ENCODE data around the gene MED31. TPM values are rescaled to one million over a fixed set of nuclear protein-coding genes. Genes with fewer than 3 reads are reported as not detected.

MED31 gene
- total and polyA plus RNA-seq, 5 donors from 2014 or later, result 16.7 to 48.1 (median 42.5) TPM

- no peaks in the 10 kb centered on the region for H3K9me3 ChIP-seq (ENCODE audit: control insufficient read depth in 2 of 2, low read length in 2 of 2)
- Mint-ChIP-seq H3K9me3 (no peaks in the 10 kb centered on the region), H3K4me1 (peaks cover 26 to 66% (median 48%) of the 10 kb centered on the region in 4 donors), H3K4me3 (peak within 1 kb of the TSS; percentile 93 to 98 (median 95)), H3K27ac (peak within 1 kb of the TSS; percentile 98), H3K27me3 (peaks cover 8% of the 10 kb centered on the region), H3K36me3 (peaks cover 15% of the 10 kb centered on the region)
- H3K4me1 ChIP-seq (ENCODE audit: control insufficient read depth, insufficient read depth, low read length, poor library complexity, severe bottlenecking), result peaks cover 35% of the 10 kb centered on the region
- H3K36me3 ChIP-seq (ENCODE audit: control insufficient read depth, insufficient read depth, low read length), result peaks cover 19% of the 10 kb centered on the region
- peak within 1 kb of the TSS; percentile 83 for H3K27ac ChIP-seq (ENCODE audit: insufficient read depth, low read length, poor library complexity, severe bottlenecking)
- no peaks in the 10 kb centered on the region for H3K27me3 ChIP-seq (ENCODE audit: control insufficient read depth, insufficient read depth, low read length)
- H3K4me3 ChIP-seq (ENCODE audit: low read depth, low read length), result peak within 1 kb of the TSS; percentile 92
- peak; percentile 94 for ATAC-seq (ENCODE audit: low read depth in 2 of 2)
- peak; percentile 83 to 95 (median 90) for DNase-seq
These were observed 10.7 kb downstream of the MED31 start, which contains the start of the genes KIAA0753 and TXNDC17 for GRCh38 chr17:6640536-6641246. TSS of gene KIAA0753 (minus strand) at chr17:6640711. CDS start at chr17:6635103, 5,608 bp downstream. TSS of gene TXNDC17 (plus strand) at chr17:6641060. CDS start at chr17:6641083, 23 bp downstream.

- ATAC-seq (ENCODE audit: low read depth in 2 of 2) (peak in 1 of 2 donors; percentile 10), DNase-seq (peak in 2 of 3 donors; percentile 26 to 50)
- Histone ChIP-seq H3K27ac (ENCODE audit: insufficient read depth, low read length, poor library complexity, severe bottlenecking) (peak overlapping the region; percentile 83), H3K4me1 (ENCODE audit: control insufficient read depth, insufficient read depth, low read length, poor library complexity, severe bottlenecking) (peaks cover 35% of the 10 kb centered on the region), H3K36me3 (ENCODE audit: control insufficient read depth, insufficient read depth, low read length) (peaks cover 13% of the 10 kb centered on the region), H3K9me3 (ENCODE audit: control insufficient read depth in 2 of 2, low read length in 2 of 2) (no peaks in the 10 kb centered on the region), H3K4me3 (ENCODE audit: low read depth, low read length) (peak overlapping the region; percentile 92), H3K27me3 (ENCODE audit: control insufficient read depth, insufficient read depth, low read length) (no peaks in the 10 kb centered on the region)
- Mint-ChIP-seq H3K36me3 (peaks cover 10% of the 10 kb centered on the region), H3K4me1 (peaks cover 24 to 63% (median 43%) of the 10 kb centered on the region in 4 donors), H3K4me3 (peak overlapping the region; percentile 93 to 98 (median 95)), H3K27ac (peak overlapping the region in 2 of 3 donors; percentile 87 to 98), H3K27me3 (peaks cover 8% of the 10 kb centered on the region), H3K9me3 (no peaks in the 10 kb centered on the region)
These were observed 11.5 kb downstream of the MED31 start for GRCh38 chr17:6639586-6640535.

- no peaks in the 10 kb centered on the region for H3K9me3 Mint-ChIP-seq
- peaks cover 9% of the 10 kb centered on the region for H3K36me3 Mint-ChIP-seq
- Histone ChIP-seq H3K27ac (ENCODE audit: insufficient read depth, low read length, poor library complexity, severe bottlenecking) (no peak overlapping the region), H3K4me1 (ENCODE audit: control insufficient read depth, insufficient read depth, low read length, poor library complexity, severe bottlenecking) (peaks cover 35% of the 10 kb centered on the region), H3K27me3 (ENCODE audit: control insufficient read depth, insufficient read depth, low read length) (no peaks in the 10 kb centered on the region), H3K36me3 (ENCODE audit: control insufficient read depth, insufficient read depth, low read length) (peaks cover 11% of the 10 kb centered on the region), H3K9me3 (ENCODE audit: control insufficient read depth in 2 of 2, low read length in 2 of 2) (no peaks in the 10 kb centered on the region), H3K4me3 (ENCODE audit: low read depth, low read length) (no peak overlapping the region)
- H3K4me3 Mint-ChIP-seq, result peak overlapping the region; percentile 93 to 98 (median 95)
- peaks cover 8% of the 10 kb centered on the region for H3K27me3 Mint-ChIP-seq
- ATAC-seq (ENCODE audit: low read depth in 2 of 2) (no peak), DNase-seq (peak in 1 of 3 donors; percentile 5)
- peaks cover 22 to 61% (median 40%) of the 10 kb centered on the region in 4 donors for H3K4me1 Mint-ChIP-seq
- H3K27ac Mint-ChIP-seq, result peak overlapping the region; percentile 48 to 98 (median 87)
These were observed 12.3 kb downstream of the MED31 start for GRCh38 chr17:6639014-6639585.

- Mint-ChIP-seq H3K9me3 (no peaks in the 10 kb centered on the region), H3K27ac (peak overlapping the region; percentile 14 to 87 (median 60))
- no peak for ATAC-seq (ENCODE audit: low read depth in 2 of 2)
These were observed 13.1 kb downstream of the MED31 start for GRCh38 chr17:6638046-6638908.

GRCh38 chr17:6637458-6637840 lies 14.0 kb downstream of the MED31 start:
- ATAC-seq (ENCODE audit: low read depth in 2 of 2) (no peak), DNase-seq (no peak)
- Mint-ChIP-seq H3K4me1 (peaks cover 11 to 48% (median 30%) of the 10 kb centered on the region in 4 donors), H3K36me3 (peaks cover 20% of the 10 kb centered on the region), H3K9me3 (no peaks in the 10 kb centered on the region), H3K27ac (peak overlapping the region in 1 of 3 donors; percentile 60), H3K4me3 (peak overlapping the region in 3 of 4 donors; percentile 22 to 70 (median 66)), H3K27me3 (peaks cover 8% of the 10 kb centered on the region)
- Histone ChIP-seq H3K4me1 (ENCODE audit: control insufficient read depth, insufficient read depth, low read length, poor library complexity, severe bottlenecking) (peaks cover 34% of the 10 kb centered on the region), H3K4me3 (ENCODE audit: low read depth, low read length) (no peak overlapping the region), H3K36me3 (ENCODE audit: control insufficient read depth, insufficient read depth, low read length) (peaks cover 16% of the 10 kb centered on the region), H3K27ac (ENCODE audit: insufficient read depth, low read length, poor library complexity, severe bottlenecking) (no peak overlapping the region), H3K27me3 (ENCODE audit: control insufficient read depth, insufficient read depth, low read length) (no peaks in the 10 kb centered on the region), H3K9me3 (ENCODE audit: control insufficient read depth in 2 of 2, low read length in 2 of 2) (no peaks in the 10 kb centered on the region)

More at GRCh38 chr17:6638046-6638908, 13.1 kb downstream of the MED31 start:
- Mint-ChIP-seq H3K36me3 (peaks cover 15% of the 10 kb centered on the region), H3K4me3 (peak overlapping the region; percentile 21 to 98 (median 94)), H3K4me1 (peaks cover 17 to 56% (median 36%) of the 10 kb centered on the region in 4 donors), H3K27me3 (peaks cover 8% of the 10 kb centered on the region)
- no peaks in the 10 kb centered on the region for H3K9me3 ChIP-seq (ENCODE audit: control insufficient read depth in 2 of 2, low read length in 2 of 2)
- no peaks in the 10 kb centered on the region for H3K27me3 ChIP-seq (ENCODE audit: control insufficient read depth, insufficient read depth, low read length)
- peaks cover 9% of the 10 kb centered on the region for H3K36me3 ChIP-seq (ENCODE audit: control insufficient read depth, insufficient read depth, low read length)
- H3K27ac ChIP-seq (ENCODE audit: insufficient read depth, low read length, poor library complexity, severe bottlenecking), result no peak overlapping the region
- DNase-seq, result no peak
- no peak overlapping the region for H3K4me3 ChIP-seq (ENCODE audit: low read depth, low read length)
- H3K4me1 ChIP-seq (ENCODE audit: control insufficient read depth, insufficient read depth, low read length, poor library complexity, severe bottlenecking), result peaks cover 35% of the 10 kb centered on the region

GRCh38 chr17:6636616-6637457 lies 14.6 kb downstream of the MED31 start:
- Mint-ChIP-seq H3K27ac (peak overlapping the region in 1 of 3 donors; percentile 78), H3K36me3 (peaks cover 23% of the 10 kb centered on the region)

More at GRCh38 chr17:6636616-6637457, 14.6 kb downstream of the MED31 start:
- no peak overlapping the region for H3K4me3 ChIP-seq (ENCODE audit: low read depth, low read length)
- no peak for DNase-seq
- H3K4me1 ChIP-seq (ENCODE audit: control insufficient read depth, insufficient read depth, low read length, poor library complexity, severe bottlenecking), result peaks cover 28% of the 10 kb centered on the region
- no peak overlapping the region for H3K27ac ChIP-seq (ENCODE audit: insufficient read depth, low read length, poor library complexity, severe bottlenecking)
- Mint-ChIP-seq H3K9me3 (no peaks in the 10 kb centered on the region), H3K27me3 (peaks cover 8% of the 10 kb centered on the region), H3K4me3 (peak overlapping the region in 2 of 4 donors; percentile 66 to 70), H3K4me1 (peaks cover 7 to 42% (median 25%) of the 10 kb centered on the region in 4 donors)
- H3K9me3 ChIP-seq (ENCODE audit: control insufficient read depth in 2 of 2, low read length in 2 of 2), result no peaks in the 10 kb centered on the region
- peaks cover 22% of the 10 kb centered on the region for H3K36me3 ChIP-seq (ENCODE audit: control insufficient read depth, insufficient read depth, low read length)
- no peak for ATAC-seq (ENCODE audit: low read depth in 2 of 2)
- H3K27me3 ChIP-seq (ENCODE audit: control insufficient read depth, insufficient read depth, low read length), result no peaks in the 10 kb centered on the region

All from CD4-positive, CD25-positive, alpha-beta regulatory T cell (primary cell).